SK-N-SH (cell line): ENCODE data around the gene ADAMTS13. TPM values are rescaled to one million over a fixed set of nuclear protein-coding genes. Genes with fewer than 3 reads are reported as not detected.

Experiments
- CTCF ChIA-PET: fragments of 300-600, 350-600 bp; formaldehyde crosslinking; extraction: SDS; loops from one replicate; lab custom pipeline; 2021; lab: Yijun Ruan, JAX
- POLR2A ChIA-PET: fragments of 350-600 bp; sonication (Branson Sonifier 250); formaldehyde crosslinking; extraction: SDS; loops from one replicate; lab custom pipeline; 2020; ENCODE audit warnings: antibody characterized with exemption, inconsistent platforms; lab: Yijun Ruan, JAX
- DNase-seq: peaks from one replicate; pipeline ENCODE4 v3.0.0; 2012
- H2AFZ ChIP-seq: fragments of 200-600 bp; sonication (generic); 2 replicates; pipeline ENCODE4 v1.8.1; 2016; ENCODE audit warnings: antibody characterized with exemption, mild to moderate bottlenecking, low read depth
- H3F3A ChIP-seq: fragments of 200-600 bp; sonication (generic); replicated peaks from 2 replicates; pipeline ENCODE3; 2016; ENCODE audit warnings: antibody characterized with exemption, mild to moderate bottlenecking; ENCODE audit not compliant: insufficient read depth
- H3K27ac ChIP-seq, 2 experiments: fragments of 200-500 bp in 1 of 2; fragments of 200-600 bp in 1 of 2; sonication (Bioruptor generic) in 1 of 2; sonication (generic), shearing (Covaris generic) in 1 of 2; 2 replicates each; pipeline versions ENCODE4 v1.5.1 to v1.6.1; 2014 to 2016; ENCODE audit warnings: low read depth in 2 of 2, inconsistent platforms in 1 of 2, low read length in 1 of 2, mild to moderate bottlenecking in 1 of 2, mixed read lengths in 1 of 2
- H3K27me3 ChIP-seq: fragments of 200-600 bp; sonication (generic), shearing (Covaris generic); 2 replicates; pipeline ENCODE4 v1.6.1; 2016; ENCODE audit warnings: mixed run types; ENCODE audit not compliant: insufficient read depth
- H3K36me3 ChIP-seq, 2 experiments: fragments of 200-500 bp in 1 of 2; fragments of 200-600 bp in 1 of 2; sonication (Bioruptor generic) in 1 of 2; sonication (generic) in 1 of 2; replicated peaks in 1 of 2; 2 replicates each; pipeline versions ENCODE3 to v1.5.1; 2014 to 2016; ENCODE audit warnings: low read length in 1 of 2, mild to moderate bottlenecking in 1 of 2; ENCODE audit not compliant: insufficient read depth in 2 of 2, control insufficient read depth in 1 of 2
- H3K4me1 ChIP-seq, 2 experiments: fragments of 200-500 bp in 1 of 2; fragments of 200-600 bp in 1 of 2; sonication (Bioruptor generic) in 1 of 2; sonication (generic), shearing (Covaris generic) in 1 of 2; 2 replicates each; pipeline versions ENCODE4 v1.5.1 to v1.6.1; 2014 to 2016; ENCODE audit warnings: low read depth in 1 of 2, low read length in 1 of 2, mixed run types in 1 of 2; ENCODE audit not compliant: insufficient read depth in 2 of 2, control insufficient read depth in 1 of 2
- H3K4me2 ChIP-seq: fragments of 200-600 bp; sonication (generic), shearing (Covaris generic); 2 replicates; pipeline ENCODE4 v1.6.1; 2017; ENCODE audit warnings: mixed run types
- H3K4me3 ChIP-seq, 2 experiments: fragments of 200-500 bp in 1 of 2; fragments of 200-600 bp in 1 of 2; sonication (Bioruptor generic) in 1 of 2; sonication (generic), shearing (Covaris generic) in 1 of 2; 2 replicates each; pipeline versions ENCODE4 v1.5.1 to v1.8.1; 2014 to 2016; ENCODE audit warnings: low read depth in 2 of 2, inconsistent platforms in 1 of 2, low read length in 1 of 2, mild to moderate bottlenecking in 1 of 2, mixed read lengths in 1 of 2, moderate library complexity in 1 of 2
- H3K79me2 ChIP-seq: fragments of 200-600 bp; sonication (generic); 2 replicates; pipeline ENCODE4 v1.8.1; 2017; ENCODE audit warnings: mild to moderate bottlenecking; ENCODE audit not compliant: insufficient read depth
- H3K9ac ChIP-seq: fragments of 200-600 bp; sonication (generic); 2 replicates; pipeline ENCODE4 v1.6.1; 2017; ENCODE audit warnings: mixed run types
- H3K9me2 ChIP-seq: fragments of 200-600 bp; sonication (generic); 2 replicates; pipeline ENCODE4 v1.6.1; 2017; ENCODE audit warnings: mixed run types
- H3K9me3 ChIP-seq: fragments of 200-600 bp; sonication (generic); 2 replicates; pipeline ENCODE4 v1.6.1; 2017; ENCODE audit warnings: mixed run types, mild to moderate bottlenecking, moderate library complexity
- H4K20me1 ChIP-seq: fragments of 200-600 bp; sonication (generic); 2 replicates; pipeline ENCODE4 v1.6.1; 2017; ENCODE audit warnings: mild to moderate bottlenecking, mixed run types; ENCODE audit not compliant: insufficient read depth
- EP300 ChIP-seq, 2 experiments: IDR thresholded peaks; 2 replicates each; pipeline versions ENCODE4 v1.4.0 to v1.6.1; 2012; ENCODE audit warnings: borderline replicate concordance in 1 of 2, low read depth in 1 of 2, low read length in 1 of 2
- EZH2phosphoT487 ChIP-seq: fragments of 200-600 bp; sonication (generic); IDR thresholded peaks from 2 replicates; pipeline ENCODE4 v1.6.1; 2017; ENCODE audit warnings: low read depth, mixed run types, mild to moderate bottlenecking, antibody characterized with exemption, moderate library complexity, borderline replicate concordance
- FOXJ3 ChIP-seq: sonication (generic); formaldehyde crosslinking; IDR thresholded peaks from 2 replicates; pipeline ENCODE4 v1.5.1; 2020; ENCODE audit warnings: mild to moderate bottlenecking, missing genetic modification reagents
- FOXM1 ChIP-seq: IDR thresholded peaks from 2 replicates; pipeline ENCODE4 v1.4.0; 2012; ENCODE audit warnings: low read depth, mild to moderate bottlenecking
- GABPA ChIP-seq: IDR thresholded peaks from 2 replicates; pipeline ENCODE4 v1.4.0; 2012; ENCODE audit warnings: low read depth, mild to moderate bottlenecking
- JUND ChIP-seq: IDR thresholded peaks from 2 replicates; pipeline ENCODE4 v1.4.0; 2012
- MXI1 ChIP-seq: IDR thresholded peaks from 2 replicates; pipeline ENCODE4 v1.6.1; 2012; ENCODE audit warnings: mild to moderate bottlenecking, low read depth, low read length, improper control_type of control experiment
- NRF1 ChIP-seq: IDR thresholded peaks from 2 replicates; pipeline ENCODE4 v1.6.1; 2012; ENCODE audit warnings: low read depth, mild to moderate bottlenecking, low read length
- RXRA ChIP-seq: IDR thresholded peaks from 2 replicates; pipeline ENCODE4 v1.4.0; 2012; ENCODE audit warnings: low read depth, mild to moderate bottlenecking, borderline replicate concordance
- SMC3 ChIP-seq: IDR thresholded peaks from 2 replicates; pipeline ENCODE4 v1.6.1; 2012; ENCODE audit warnings: low read depth, low read length, improper control_type of control experiment
- TAF1 ChIP-seq: IDR thresholded peaks from 2 replicates; pipeline ENCODE4 v1.6.1; 2012; ENCODE audit warnings: low read depth, mild to moderate bottlenecking, low read length, moderate library complexity, borderline replicate concordance
- WGBS: methylation state at CpG from one replicate; pipeline ENCODE4 v1.1.6; 2017; ENCODE audit warnings: low lambda C conversion rate; 5-methylcytosine and 5-hydroxymethylcytosine counted together
- polyA plus RNA-seq, 3 experiments: library from polyadenylated mRNA; depleted of rRNA; stranded (reverse); fragments of >200 nt; gene quantifications; 2 replicates each; pipeline ENCODE4 v1.2.3, GENCODE V29; 2012
- TF ChIP-seq, protein P1 (sequence below): fragments of 200-600 bp; sonication (generic); IDR thresholded peaks from 2 replicates; pipeline ENCODE4 v1.6.1; 2017; ENCODE audit warnings: antibody characterized with exemption, mild to moderate bottlenecking, moderate library complexity

Gene ADAMTS13
- polyA plus RNA-seq, 1 of the 3 experiments (the other 2 are of a cell fraction): 10.6 TPM

DNA sequence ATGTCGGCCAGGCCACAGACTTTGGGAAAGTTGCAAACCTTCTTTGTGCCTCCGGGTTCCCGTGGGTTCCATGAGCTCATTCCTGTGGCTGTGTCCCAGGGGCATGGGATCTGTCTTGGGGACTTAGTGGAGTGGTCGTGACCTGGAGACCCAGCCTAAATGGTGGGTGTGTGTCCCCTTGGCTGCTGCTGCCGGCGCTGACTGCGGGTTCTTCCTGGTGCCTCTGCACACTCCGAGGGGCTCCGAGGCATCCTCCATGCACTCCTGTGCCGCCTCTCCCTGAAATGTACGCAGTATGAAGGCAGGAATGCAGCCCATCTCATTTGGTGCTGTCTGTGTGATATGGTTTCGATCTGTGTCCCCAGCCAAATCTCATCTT lies 77.7 kb downstream of the ADAMTS13 start:
- Histone ChIP-seq H4K20me1 (no peaks in the 10 kb centered on the region), H3K27me3 (no peaks in the 10 kb centered on the region), H3K9me2 (no peaks in the 10 kb centered on the region), H3K36me3 (no peaks in the 10 kb centered on the region), H3K4me2 (no peak overlapping the region), H3F3A (no peaks in the 10 kb centered on the region), H3K9me3 (no peaks in the 10 kb centered on the region), H3K4me3 (no peak overlapping the region), H2AFZ (no peak overlapping the region), H3K4me1 (peaks cover 0 to 8% of the 10 kb centered on the region in 2 experiments; a peak in 1 of 4 replicates), H3K27ac (no peak overlapping the region), H3K79me2 (no peaks in the 10 kb centered on the region), H3K9ac (no peak overlapping the region)
- ChIA-PET POLR2A (no interaction called here), CTCF (interaction anchor here (0.6 to 1.6 kb wide), 4 partner anchors 11 to 58 kb away, joined by 3 to 7 read pairs (median 4); no protein-coding TSS in a partner anchor)
- WGBS: 56% methylated on average over 11 of the region's 12 CpGs
- TF ChIP-seq MXI1: no peak
- TF ChIP-seq FOXJ3 (CRISPR knock-in tag): no peak
- TF ChIP-seq RXRA: no peak
- TF ChIP-seq TAF1: no peak
- no peak for TF ChIP-seq JUND
- no peak for TF ChIP-seq EP300 (IDR thresholded peaks at IDR 0.05; ENCODE audit: borderline replicate concordance in 1 of 2, low read depth in 1 of 2, low read length in 1 of 2)
- TF ChIP-seq FOXM1: no peak
- TF ChIP-seq, protein P1, sequence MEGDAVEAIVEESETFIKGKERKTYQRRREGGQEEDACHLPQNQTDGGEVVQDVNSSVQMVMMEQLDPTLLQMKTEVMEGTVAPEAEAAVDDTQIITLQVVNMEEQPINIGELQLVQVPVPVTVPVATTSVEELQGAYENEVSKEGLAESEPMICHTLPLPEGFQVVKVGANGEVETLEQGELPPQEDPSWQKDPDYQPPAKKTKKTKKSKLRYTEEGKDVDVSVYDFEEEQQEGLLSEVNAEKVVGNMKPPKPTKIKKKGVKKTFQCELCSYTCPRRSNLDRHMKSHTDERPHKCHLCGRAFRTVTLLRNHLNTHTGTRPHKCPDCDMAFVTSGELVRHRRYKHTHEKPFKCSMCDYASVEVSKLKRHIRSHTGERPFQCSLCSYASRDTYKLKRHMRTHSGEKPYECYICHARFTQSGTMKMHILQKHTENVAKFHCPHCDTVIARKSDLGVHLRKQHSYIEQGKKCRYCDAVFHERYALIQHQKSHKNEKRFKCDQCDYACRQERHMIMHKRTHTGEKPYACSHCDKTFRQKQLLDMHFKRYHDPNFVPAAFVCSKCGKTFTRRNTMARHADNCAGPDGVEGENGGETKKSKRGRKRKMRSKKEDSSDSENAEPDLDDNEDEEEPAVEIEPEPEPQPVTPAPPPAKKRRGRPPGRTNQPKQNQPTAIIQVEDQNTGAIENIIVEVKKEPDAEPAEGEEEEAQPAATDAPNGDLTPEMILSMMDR: no peak
- TF ChIP-seq EZH2phosphoT487: no peak
- TF ChIP-seq NRF1: no peak
- no peak for TF ChIP-seq SMC3
- no peak for DNase-seq

DNA sequence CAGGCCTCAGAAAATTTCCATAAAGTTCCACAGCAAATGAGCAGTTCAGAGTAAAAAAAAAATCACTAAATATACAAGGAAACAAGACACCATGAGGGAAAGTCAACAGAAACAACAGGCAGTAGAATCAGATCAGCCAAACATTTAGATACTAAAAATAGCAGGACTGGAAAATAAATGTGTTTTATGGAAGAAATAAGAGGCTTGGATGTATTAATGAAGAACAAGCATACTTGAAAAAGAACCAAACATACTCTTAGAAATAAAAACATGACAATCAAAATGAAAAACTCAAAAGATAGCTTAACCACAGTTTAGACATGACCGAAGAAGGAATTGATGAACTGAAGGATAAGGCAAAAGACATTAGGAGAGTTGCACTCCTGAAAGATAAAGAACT lies 79.9 kb downstream of the ADAMTS13 start:
- WGBS: 53% methylated on average over 1 of the region's 1 CpG
- H3K79me2 ChIP-seq: no peaks in the 10 kb centered on the region
- H3K9ac ChIP-seq: no peak overlapping the region
- H3K9me2 ChIP-seq: no peaks in the 10 kb centered on the region
- H3K27me3 ChIP-seq: no peaks in the 10 kb centered on the region
- CTCF ChIA-PET: no interaction called here
- DNase-seq: no peak
- no peaks in the 10 kb centered on the region for H3K36me3 ChIP-seq
- H3K4me1 ChIP-seq: peaks cover 0 to 25% of the 10 kb centered on the region in 2 experiments; a peak in 1 of 4 replicates
- POLR2A ChIA-PET: no interaction called here
- H3K4me2 ChIP-seq: no peak overlapping the region
- no peaks in the 10 kb centered on the region for H3F3A ChIP-seq
- H3K27ac ChIP-seq: no peak overlapping the region
- H3K9me3 ChIP-seq: no peaks in the 10 kb centered on the region
- no peak overlapping the region for H3K4me3 ChIP-seq
- no peak overlapping the region for H2AFZ ChIP-seq
- H4K20me1 ChIP-seq: no peaks in the 10 kb centered on the region
- no peak for TF ChIP-seq RXRA
- no peak for TF ChIP-seq EZH2phosphoT487
- no peak for TF ChIP-seq FOXJ3 (CRISPR knock-in tag)
- TF ChIP-seq MXI1: no peak
- TF ChIP-seq GABPA: no peak
- TF ChIP-seq EP300 (IDR thresholded peaks at IDR 0.05; ENCODE audit: borderline replicate concordance in 1 of 2, low read depth in 1 of 2, low read length in 1 of 2): no peak
